GM13976 (cell line): Measurements from ENCODE around the gene ABHD12.

ENCODE experiments used
- DNase-seq: peaks from one replicate; pipeline ENCODE4 v3.0.0; 2012; ENCODE audit warnings: low spot score
- CTCF ChIP-seq: IDR thresholded peaks from 2 replicates; pipeline ENCODE4 v1.5.1; 2012; ENCODE audit warnings: borderline replicate concordance, mild to moderate bottlenecking; ENCODE audit not compliant: insufficient read depth; ENCODE audit errors: extremely low read depth, missing control alignments, control extremely low read depth
- in situ Hi-C: fragments of 300-500 bp; cut with MboI; formaldehyde crosslinking; loops from one replicate; pipeline ENCODE4 v1.12.0; 2022; ENCODE audit warnings: low sequenced_read_pairs, mixed read lengths, inconsistent platforms; ENCODE audit not compliant: unreplicated experiment

The ABHD12 gene

GRCh38 chr20:25390538-25391528, at the start of gene ABHD12:
Gene ABHD12 (minus strand): TSS chr20:25390835. CDS start chr20:25390703, 132 bp downstream.
- DNase-seq = peak; percentile 96
- in situ Hi-C loops = loop anchor here (10.0 to 25.0 kb wide), 2 partner anchors 96 to 204 kb away; partner anchors contain the start of gene ENTPD6
- TF ChIP-seq CTCF = no peak

- no peak for TF ChIP-seq CTCF
- DNase-seq = no peak
- in situ Hi-C loops = no loop called here
These were observed 48.7 kb upstream of the ABHD12 start for GRCh38 chr20:25439328-25439727.

GRCh38 chr20:25437153-25437581, 46.5 kb upstream of the ABHD12 start:
- no peak for DNase-seq
- TF ChIP-seq CTCF = no peak
- in situ Hi-C loops = no loop called here

GRCh38 chr20:25424536-25424935, 33.9 kb upstream of the ABHD12 start:
- DNase-seq = no peak
- in situ Hi-C loops = loop anchor here (25.0 kb wide), 1 partner anchor 362 kb away; the partner anchor contains the start of gene ACSS1
- no peak for TF ChIP-seq CTCF

- in situ Hi-C loops = loop anchor here (25.0 kb wide), 1 partner anchor 360 kb away; the partner anchor contains the start of gene ACSS1
These were observed 31.4 kb upstream of the ABHD12 start for GRCh38 chr20:25422032-25422431.

GRCh38 chr20:25421102-25421501, 30.5 kb upstream of the ABHD12 start:
- DNase-seq = no peak
- in situ Hi-C loops = loop anchor here (25.0 kb wide), 1 partner anchor 359 kb away; the partner anchor contains the start of gene ACSS1
- TF ChIP-seq CTCF = no peak

More at GRCh38 chr20:25422032-25422431, 31.4 kb upstream of the ABHD12 start:
- no peak for TF ChIP-seq CTCF
- DNase-seq = no peak
